Measurements from ENCODE around the gene FOXS1. TPM values are rescaled to one million over a fixed set of nuclear protein-coding genes. Genes with fewer than 3 reads are reported as not detected.
A peak's percentile ranks its signal among the peaks of the same experiment; 100 is the strongest.

FOXS1 gene
- total and polyA plus RNA-seq, 2 experiments from 2014 or later: 0.26 TPM; not detected in 1

- DNase-seq (ENCODE audit: low spot score) (peak; percentile 98), ATAC-seq (peak; percentile 84)
- TF ChIP-seq CREB1 (CRISPR knock-in tag; IDR thresholded peaks at IDR 0.05; ENCODE audit: low read depth) (no peak), CTCF (conservative IDR thresholded peaks at IDR 0.05; ENCODE audit: low read depth in 2 of 2) (peak; percentile 100), ETS1 (IDR thresholded peaks at IDR 0.05) (no peak), STAT1 (IDR thresholded peaks at IDR 0.05; ENCODE audit: unreplicated experiment) (no peak)
- Histone ChIP-seq H3K4me2 (peak overlapping the region; percentile 43), H3K4me1 (ENCODE audit: insufficient read depth) (peaks cover 4% of the 10 kb centered on the region), H2AFZ (peak overlapping the region; percentile 30), H3K9me2 (ENCODE audit: insufficient read depth) (no peaks in the 10 kb centered on the region), H4K20me1 (replicated peaks; ENCODE audit: insufficient read depth) (no peaks in the 10 kb centered on the region; the same call in 1 of the 2 replicates), H3K4me3 (peak overlapping the region; percentile 38), H3F3A (replicated peaks; ENCODE audit: low read depth) (0 out of 2 replicates have a peak, but pooled peaks cover 9% of the 10 kb centered on the region), H3K27me3 (ENCODE audit: insufficient read depth) (no peaks in the 10 kb centered on the region), H3K36me3 (ENCODE audit: insufficient read depth) (no peaks in the 10 kb centered on the region), H3K79me2 (replicated peaks; ENCODE audit: insufficient read depth) (no peaks in the 10 kb centered on the region), H3K27ac (ENCODE audit: low read depth) (no peak overlapping the region)
- H3K9me3 Mint-ChIP-seq: no peaks in the 10 kb centered on the region
- H3K4me1 Mint-ChIP-seq: peaks cover 3% of the 10 kb centered on the region; the same call in 2 of the 3 replicates
- H3K27me3 Mint-ChIP-seq (ENCODE audit: insufficient read depth, low read depth, poor library complexity): peaks cover 9% of the 10 kb centered on the region
- H3K36me3 Mint-ChIP-seq (ENCODE audit: low read depth): no peaks in the 10 kb centered on the region
- no peak overlapping the region for H3K27ac Mint-ChIP-seq
- peak overlapping the region; percentile 8; the same call in 1 of the 3 replicates for H3K4me3 Mint-ChIP-seq
Observed at GRCh38 chr20:31822421-31823330, 22.7 kb downstream of the FOXS1 start.

- H3K36me3 Mint-ChIP-seq (ENCODE audit: low read depth): no peaks in the 10 kb centered on the region
- Histone ChIP-seq H3F3A (replicated peaks; ENCODE audit: low read depth) (0 out of 2 replicates have a peak, but pooled peaks cover 9% of the 10 kb centered on the region), H2AFZ (no peak overlapping the region), H3K4me1 (ENCODE audit: insufficient read depth) (peaks cover 4% of the 10 kb centered on the region), H3K36me3 (ENCODE audit: insufficient read depth) (no peaks in the 10 kb centered on the region), H4K20me1 (replicated peaks; ENCODE audit: insufficient read depth) (no peaks in the 10 kb centered on the region; the same call in 1 of the 2 replicates), H3K4me2 (no peak overlapping the region), H3K79me2 (replicated peaks; ENCODE audit: insufficient read depth) (no peaks in the 10 kb centered on the region), H3K27me3 (ENCODE audit: insufficient read depth) (no peaks in the 10 kb centered on the region), H3K4me3 (no peak overlapping the region), H3K9me2 (ENCODE audit: insufficient read depth) (no peaks in the 10 kb centered on the region), H3K27ac (ENCODE audit: low read depth) (no peak overlapping the region)
- H3K9me3 Mint-ChIP-seq: no peaks in the 10 kb centered on the region
- H3K27me3 Mint-ChIP-seq (ENCODE audit: insufficient read depth, low read depth, poor library complexity): peaks cover 14% of the 10 kb centered on the region
- H3K4me3 Mint-ChIP-seq: no peak overlapping the region
- no peak for DNase-seq (ENCODE audit: low spot score)
- H3K4me1 Mint-ChIP-seq: peaks cover 3% of the 10 kb centered on the region; the same call in 2 of the 3 replicates
- H3K27ac Mint-ChIP-seq: no peak overlapping the region
- ATAC-seq: no peak
- TF ChIP-seq STAT1 (IDR thresholded peaks at IDR 0.05; ENCODE audit: unreplicated experiment): no peak
- no peak for TF ChIP-seq NANOG (IDR thresholded peaks at IDR 0.05; ENCODE audit: borderline replicate concordance)
- TF ChIP-seq JUNB (IDR thresholded peaks at IDR 0.05; ENCODE audit: unreplicated experiment): no peak
- no peak for TF ChIP-seq EZH2 (IDR thresholded peaks at IDR 0.05; ENCODE audit: low read depth, unreplicated experiment)
- TF ChIP-seq ZNF462 (CRISPR knock-in tag; IDR thresholded peaks at IDR 0.05): no peak
- no peak for TF ChIP-seq CREB1 (CRISPR knock-in tag; IDR thresholded peaks at IDR 0.05; ENCODE audit: low read depth)
- no peak for TF ChIP-seq ETS1 (IDR thresholded peaks at IDR 0.05)
- TF ChIP-seq ZNF331 (CRISPR knock-in tag; IDR thresholded peaks at IDR 0.05; ENCODE audit: low read depth): no peak
Observed at GRCh38 chr20:31821427-31821826, 24.0 kb downstream of the FOXS1 start.
